GM19438 (cell line): ENCODE data around the gene SETDB1.
"Not testable (repeated sequence)": the region's sequence is repeated elsewhere in the genome, so short reads cannot be mapped to it uniquely, and the experiment has no call there.

Source experiments
- ATAC-seq: cut with Tn5 transposase; IDR thresholded peaks from one replicate; pipeline ENCODE4 v1.9.1; 2021; ENCODE audit warnings: low read depth; ENCODE audit not compliant: unreplicated experiment

Gene SETDB1

GRCh38 chr1:150926097-150926741, at the start of gene SETDB1:
TSS of gene SETDB1 (plus strand) at chr1:150926363. CDS start at chr1:150927715, 1,352 bp downstream.
- peak; percentile 80 for ATAC-seq

- not testable (repeated sequence) for ATAC-seq
Observed at GRCh38 chr1:150878931-150879330, 47.2 kb upstream of the SETDB1 start.

GRCh38 chr1:150881331-150882070, 44.7 kb upstream of the SETDB1 start:
- no peak for ATAC-seq

GRCh38 chr1:150883121-150883520, 43.0 kb upstream of the SETDB1 start:
- not testable (repeated sequence) for ATAC-seq

- no peak for ATAC-seq
Observed at GRCh38 chr1:150887018-150887417, 39.1 kb upstream of the SETDB1 start, which contains the start of gene CTXND2. TSS of gene CTXND2 (plus strand) at chr1:150887136. CDS start at chr1:150912315, 25,179 bp downstream.

- ATAC-seq = no peak
Observed at GRCh38 chr1:150888727-150889126, 37.4 kb upstream of the SETDB1 start.

- ATAC-seq = no peak
Observed at GRCh38 chr1:150890033-150890416, 36.1 kb upstream of the SETDB1 start.

GRCh38 chr1:150893336-150893913, 32.7 kb upstream of the SETDB1 start:
- no peak for ATAC-seq

GRCh38 chr1:150895618-150896017, 30.5 kb upstream of the SETDB1 start:
- no peak for ATAC-seq

- ATAC-seq = not testable (repeated sequence)
Observed at GRCh38 chr1:150899795-150900194, 26.4 kb upstream of the SETDB1 start.

- ATAC-seq = no peak
Observed at GRCh38 chr1:150902346-150902745, 23.8 kb upstream of the SETDB1 start.

- ATAC-seq = no peak
Observed at GRCh38 chr1:150902751-150903150, 23.4 kb upstream of the SETDB1 start.

- no peak for ATAC-seq
Observed at GRCh38 chr1:150905301-150905700, 20.9 kb upstream of the SETDB1 start.

- no peak for ATAC-seq
Observed at GRCh38 chr1:150906329-150906728, 19.8 kb upstream of the SETDB1 start.

GRCh38 chr1:150906813-150907212, 19.4 kb upstream of the SETDB1 start:
- no peak for ATAC-seq

GRCh38 chr1:150909585-150910180, 16.5 kb upstream of the SETDB1 start:
- ATAC-seq = no peak

GRCh38 chr1:150912623-150913022, 13.5 kb upstream of the SETDB1 start:
- ATAC-seq = no peak

GRCh38 chr1:150917387-150917786, 8.8 kb upstream of the SETDB1 start:
- no peak for ATAC-seq

- ATAC-seq = no peak
Observed at GRCh38 chr1:150922519-150922975, 3.6 kb upstream of the SETDB1 start.

GRCh38 chr1:150925080-150925479, 1.1 kb upstream of the SETDB1 start:
- ATAC-seq = no peak

GRCh38 chr1:150927624-150928023, 1.5 kb downstream of the SETDB1 start:
- ATAC-seq = no peak
